Left forelimb (tissue), 1 donor: ENCODE data around the gene CIAO1.
"Not testable (repeated sequence)": the region's sequence is repeated elsewhere in the genome, so short reads cannot be mapped to it uniquely, and the experiment has no call there.

Source experiments
- DNase-seq: peaks from one replicate; pipeline ENCODE4 v3.0.0-alpha.2; 2018; ENCODE audit warnings: low spot score

Gene CIAO1

DNA sequence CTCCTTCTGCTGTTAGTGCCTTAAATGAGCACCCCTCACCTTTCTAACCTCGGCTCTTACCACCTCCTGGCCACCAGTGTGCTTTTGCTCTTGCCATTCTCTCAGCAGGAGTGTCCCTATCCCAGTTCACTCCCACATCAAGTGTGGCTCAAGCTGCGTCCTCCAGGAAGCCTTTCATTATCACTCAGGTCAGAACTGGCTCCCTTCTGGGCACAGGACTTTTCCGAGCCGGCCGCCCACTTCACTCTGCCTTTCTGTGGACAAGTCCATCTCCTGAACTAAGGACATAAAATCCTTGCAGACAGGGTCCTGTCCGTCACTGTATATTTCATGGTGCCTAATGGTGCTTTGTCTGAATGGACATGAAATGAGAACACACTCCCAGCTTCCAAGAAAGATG is 15.8 kb upstream of the CIAO1 start:
- DNase-seq: no peak

DNA sequence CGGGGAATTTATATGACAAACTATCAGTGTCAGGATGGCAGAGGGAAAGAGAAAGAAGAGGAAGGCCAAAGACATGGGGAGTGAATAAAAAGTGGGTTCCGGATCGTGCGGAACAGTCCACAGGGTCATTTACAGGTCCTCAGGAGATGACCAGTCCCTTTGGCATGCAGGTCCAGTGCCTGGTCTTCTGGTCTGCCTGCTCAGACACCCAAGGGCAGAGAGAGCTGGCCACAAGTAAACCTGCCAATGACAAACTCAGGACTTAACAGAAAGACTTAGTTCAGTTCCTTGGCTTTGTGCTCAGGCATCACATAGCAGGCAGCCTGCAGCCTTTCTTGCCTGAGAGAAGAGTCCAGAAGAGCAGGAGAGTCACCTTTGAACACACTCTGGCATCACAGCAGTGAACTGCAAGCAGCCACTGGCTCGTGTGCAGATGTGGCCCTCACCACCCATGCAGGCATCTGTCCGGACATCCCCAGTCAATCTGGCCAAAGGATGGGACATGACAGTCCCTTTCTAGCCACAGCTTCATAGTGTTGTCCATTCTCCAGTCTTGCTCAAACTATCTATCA is 14.2 kb upstream of the CIAO1 start:
- DNase-seq: no peak

DNA sequence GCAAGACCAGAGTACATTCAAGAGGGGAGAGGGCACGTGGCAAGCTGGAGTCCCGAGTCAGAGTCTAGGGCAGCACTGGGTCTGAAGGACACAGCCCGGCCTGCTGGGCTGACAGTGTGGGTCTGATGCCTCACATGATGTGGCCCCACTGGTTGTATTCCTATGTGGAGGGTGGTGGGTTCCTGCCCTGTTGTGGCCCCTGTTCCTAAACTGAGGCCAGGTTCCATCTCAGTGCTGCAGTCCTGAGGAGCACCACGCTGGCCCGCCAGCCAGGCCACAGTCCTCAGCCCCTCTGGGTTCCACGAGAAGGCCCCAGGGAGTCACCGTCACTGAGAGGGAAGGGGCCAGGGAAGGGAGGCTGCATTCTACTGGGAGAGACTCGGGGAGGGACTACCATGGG is 13.5 kb upstream of the CIAO1 start:
- no peak for DNase-seq

DNA sequence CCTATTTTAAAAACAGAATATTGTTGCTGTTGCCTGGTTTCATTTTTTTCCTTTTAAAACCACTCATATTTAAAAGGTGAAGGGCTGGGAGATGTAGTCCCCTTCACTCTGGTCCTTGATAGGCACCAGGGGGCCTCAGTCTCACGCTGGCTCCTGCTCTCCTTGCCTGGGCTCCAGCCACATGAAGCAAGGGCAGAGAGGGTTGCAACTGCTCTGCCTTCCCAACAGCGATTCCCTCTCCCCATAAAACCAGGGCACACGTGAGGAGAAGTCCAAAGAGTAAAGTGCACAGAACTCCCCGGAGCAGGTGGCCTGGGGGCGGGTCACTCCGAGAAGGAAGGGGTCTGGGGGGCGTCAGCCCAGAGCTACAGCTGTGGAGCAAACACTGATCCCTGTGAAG is 13.0 kb upstream of the CIAO1 start:
- DNase-seq: no peak

DNA sequence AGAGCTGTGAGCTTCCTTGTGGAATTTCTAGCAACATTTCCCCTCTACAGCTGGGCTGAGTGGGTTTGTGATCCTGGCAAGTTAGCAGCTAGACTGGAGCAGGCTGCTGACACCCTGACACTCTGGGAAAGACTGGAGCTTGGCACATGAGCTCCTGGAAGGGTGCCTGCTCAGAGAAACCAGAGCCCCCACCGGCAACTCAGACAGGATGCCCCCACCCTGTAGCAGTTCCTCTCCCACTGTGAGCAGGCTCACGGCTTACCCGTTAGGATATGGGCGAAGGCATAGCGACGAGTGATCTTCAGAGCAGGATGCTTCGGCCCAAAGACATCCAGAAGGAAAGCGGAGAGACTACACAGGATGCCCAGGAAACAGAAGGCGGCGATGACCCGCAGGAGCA is 11.5 kb upstream of the CIAO1 start:
- DNase-seq: no peak

DNA sequence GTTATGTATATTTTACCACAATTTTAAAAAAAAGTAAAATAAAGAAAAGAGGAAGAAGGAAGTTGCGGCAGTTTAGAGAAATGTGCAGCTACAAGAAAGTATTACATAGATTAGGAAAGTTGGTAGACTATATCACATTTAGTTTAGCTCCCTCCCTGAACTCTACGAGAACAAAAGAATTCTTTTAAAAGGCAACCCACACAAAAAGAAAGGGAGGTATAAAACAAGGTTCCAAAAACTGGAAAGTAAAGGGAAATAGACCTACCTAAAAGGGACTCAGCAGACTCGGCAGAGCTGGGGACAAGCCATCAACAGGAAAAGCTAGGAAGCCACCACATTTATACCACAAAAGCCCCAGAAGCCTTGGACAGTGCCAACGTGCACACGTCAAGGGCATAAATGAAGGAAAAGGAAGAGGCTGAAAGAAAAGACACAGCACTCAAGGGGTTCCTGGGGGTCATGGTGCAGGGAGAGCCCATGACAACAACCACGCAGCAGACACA is 9.4 kb upstream of the CIAO1 start:
- DNase-seq: no peak

DNA sequence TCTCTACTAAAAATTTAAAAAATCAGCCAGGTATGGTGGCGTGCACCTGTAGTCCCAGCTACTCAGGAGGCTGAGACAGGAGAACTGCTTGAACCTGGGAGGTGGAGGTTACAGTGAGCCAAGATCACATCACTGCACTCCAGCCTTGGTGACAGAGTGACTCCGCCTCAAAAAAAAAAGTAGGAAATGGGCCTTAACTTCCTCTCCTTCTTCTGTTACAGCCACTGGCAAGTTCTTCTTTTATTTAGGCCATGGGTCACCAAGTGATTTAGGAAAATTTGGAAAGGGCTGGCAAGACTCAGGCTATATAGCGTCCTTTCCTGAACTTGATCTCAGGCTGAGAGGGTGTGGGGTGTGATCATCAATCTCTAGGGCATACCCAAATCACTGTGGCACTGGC is 8.3 kb upstream of the CIAO1 start:
- not testable (repeated sequence) for DNase-seq

DNA sequence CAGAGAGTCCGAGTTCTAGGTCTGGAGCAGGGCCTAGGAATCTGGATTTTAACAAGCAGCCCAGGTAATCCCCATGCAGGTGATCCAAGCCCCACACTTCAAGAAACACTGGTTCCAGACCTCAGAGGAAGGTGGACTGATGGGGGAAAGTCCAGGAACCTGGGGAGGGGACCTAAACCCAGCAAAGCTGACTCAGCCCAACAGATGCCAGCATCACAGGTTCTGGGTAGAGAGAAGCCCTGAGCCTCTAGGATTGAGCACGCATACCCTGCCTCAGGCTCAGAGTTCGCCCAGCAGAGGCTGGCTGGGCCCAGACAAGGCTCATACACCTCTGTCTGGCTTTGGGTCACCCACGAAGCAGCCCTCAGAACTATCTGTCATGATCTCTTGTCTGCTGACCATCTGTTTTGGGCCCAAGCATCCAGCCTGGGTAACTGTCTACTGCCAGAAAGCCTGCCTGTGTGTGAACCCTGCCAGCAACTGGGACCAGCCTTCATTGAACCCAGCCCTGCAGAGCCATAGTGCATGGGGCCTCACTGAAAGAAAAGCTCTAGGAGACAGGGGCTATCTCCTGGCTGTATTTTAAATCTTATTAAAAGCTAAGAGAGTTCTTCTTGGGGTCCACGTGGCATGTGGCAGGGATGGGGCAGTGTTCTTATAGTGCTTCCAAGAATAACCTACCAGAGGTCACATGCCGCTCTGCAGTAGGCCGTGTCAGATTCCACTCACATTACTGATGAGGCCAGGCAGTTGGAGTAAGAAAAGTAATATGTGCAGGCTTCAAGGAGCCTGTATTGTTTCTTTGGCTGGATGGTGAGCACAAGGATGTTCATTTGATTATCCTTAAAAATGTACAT is 7.6 kb upstream of the CIAO1 start:
- DNase-seq: no peak

DNA sequence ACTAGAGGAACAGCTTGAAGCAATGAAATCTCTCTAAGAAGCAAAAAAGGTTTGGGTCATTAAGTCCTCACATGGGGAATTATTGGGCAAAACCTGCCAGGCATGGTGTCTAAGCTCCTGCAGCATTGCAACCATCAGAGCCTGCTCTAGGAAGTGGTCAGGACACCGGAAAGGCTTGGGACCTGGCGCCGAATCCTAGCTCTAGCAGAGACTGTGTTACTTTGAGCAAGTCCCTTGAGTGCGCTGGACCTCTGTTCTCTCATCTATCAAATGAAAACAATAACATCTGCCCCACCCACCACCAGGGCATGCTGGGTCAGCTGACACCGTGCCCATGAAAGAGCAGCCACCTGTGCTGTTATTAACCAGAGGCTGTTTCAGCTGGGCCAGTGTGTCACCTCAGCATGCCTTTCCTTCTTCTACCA is 6.5 kb upstream of the CIAO1 start:
- no peak for DNase-seq

DNA sequence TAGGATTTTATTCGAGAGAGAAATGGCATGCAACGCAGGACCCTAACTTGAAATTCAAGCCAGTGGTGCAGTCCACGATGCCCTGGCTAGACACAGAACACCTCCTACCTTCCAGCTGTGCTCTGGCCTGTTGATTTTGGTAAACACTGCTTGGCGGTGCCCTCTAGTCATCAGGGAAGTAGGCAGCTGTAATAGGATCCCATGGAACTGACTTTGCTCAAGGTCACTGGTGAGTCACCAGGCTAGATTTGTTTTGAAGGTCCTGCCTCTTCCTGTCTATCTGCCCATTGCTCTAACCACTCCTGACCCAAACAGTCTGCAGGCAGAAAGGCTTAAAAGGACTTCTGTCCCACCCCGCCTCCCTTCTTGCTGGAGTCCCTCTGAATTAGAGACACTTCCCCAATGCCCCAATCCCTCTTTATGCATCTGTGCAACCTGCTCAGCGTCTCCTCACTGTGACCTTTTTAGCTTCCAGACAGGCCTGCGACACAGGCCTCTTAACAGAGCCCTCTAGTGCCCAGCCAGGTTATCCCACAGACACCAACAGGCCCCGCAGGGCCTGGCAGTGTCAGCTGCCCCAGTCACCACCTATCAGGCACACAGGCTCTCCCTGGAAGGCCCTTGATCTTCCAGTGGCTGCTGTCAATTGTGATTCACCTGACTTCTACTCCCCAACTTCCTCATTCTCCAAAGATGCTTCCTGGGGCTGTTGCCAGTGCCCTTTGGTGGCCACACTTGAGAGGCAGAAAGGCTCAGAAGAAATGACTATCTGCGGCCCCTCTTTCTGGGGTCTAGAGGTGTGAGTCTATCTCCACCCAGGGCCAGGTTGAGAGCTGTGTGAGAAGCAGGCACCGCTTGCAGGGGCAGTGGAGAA is 5.4 kb upstream of the CIAO1 start:
- no peak for DNase-seq

DNA sequence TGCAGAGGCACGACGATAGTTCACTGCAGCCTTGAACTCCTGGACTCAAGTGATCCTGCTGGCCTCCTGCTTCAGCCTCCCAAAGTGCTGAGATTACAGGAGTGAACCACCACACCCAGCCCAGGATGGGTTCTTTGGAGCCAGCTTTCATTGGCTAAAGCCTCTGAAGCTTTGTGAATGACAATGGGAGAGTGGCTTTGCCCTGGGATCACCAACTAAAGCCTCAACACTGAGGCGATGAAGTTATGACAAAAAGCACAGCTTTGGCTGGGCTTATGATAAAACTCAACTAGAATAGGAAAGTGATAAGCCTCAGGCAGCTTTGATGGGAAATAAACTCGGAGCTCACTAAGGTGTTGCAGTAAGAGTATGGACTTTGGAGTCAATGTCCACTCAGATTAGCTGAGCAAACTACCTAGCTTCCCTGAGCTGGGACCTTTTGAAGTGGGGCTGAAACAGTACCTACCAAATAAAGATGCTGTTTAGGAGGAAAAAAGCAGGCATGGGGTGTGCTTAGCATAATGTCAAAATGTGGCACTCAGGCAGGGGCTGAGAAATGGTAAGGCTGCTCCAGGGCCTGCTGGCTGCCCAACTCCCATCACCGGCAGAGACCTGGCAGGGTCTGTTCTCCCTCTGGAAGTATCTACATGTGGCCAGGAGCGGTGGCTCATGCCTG is 4.6 kb upstream of the CIAO1 start:
- no peak for DNase-seq

DNA sequence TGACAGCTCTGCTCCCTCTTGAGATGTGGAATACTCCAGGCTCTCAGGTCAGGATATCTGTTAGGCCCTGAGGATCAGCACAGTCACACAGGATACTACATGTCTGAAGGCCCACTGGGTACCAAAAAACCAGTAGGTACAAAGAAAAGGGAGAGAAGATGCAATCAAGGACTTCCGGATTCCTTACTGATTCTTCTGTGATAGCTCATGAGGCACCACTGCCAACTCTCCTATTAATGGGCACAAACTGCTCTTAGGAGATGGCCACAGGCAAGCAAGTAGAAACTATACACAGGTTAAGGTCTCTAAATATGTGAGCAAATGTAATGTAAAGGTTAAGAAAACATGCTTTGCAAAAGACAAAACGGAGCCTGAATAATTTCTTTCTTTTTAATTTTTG is 3.7 kb upstream of the CIAO1 start:
- no peak for DNase-seq

DNA sequence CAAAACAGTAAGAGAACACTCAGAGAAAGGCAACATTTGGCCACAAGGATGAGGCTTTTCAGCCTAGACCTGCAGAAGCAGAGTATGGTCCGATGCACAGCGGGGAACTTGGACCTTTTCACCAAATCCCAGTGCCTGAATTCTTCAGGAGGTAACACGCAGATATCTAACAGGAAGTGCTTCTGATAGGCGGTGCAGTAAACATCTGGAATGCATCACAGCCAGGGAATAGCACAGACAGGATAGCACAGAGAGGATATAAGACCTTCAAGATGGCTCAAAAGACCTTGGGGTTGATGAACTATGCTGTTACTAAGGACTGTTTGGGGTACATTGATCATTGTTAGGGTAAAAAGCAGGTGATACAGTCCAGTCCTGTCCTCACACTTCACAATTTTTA is 1.9 kb upstream of the CIAO1 start:
- no peak for DNase-seq

DNA sequence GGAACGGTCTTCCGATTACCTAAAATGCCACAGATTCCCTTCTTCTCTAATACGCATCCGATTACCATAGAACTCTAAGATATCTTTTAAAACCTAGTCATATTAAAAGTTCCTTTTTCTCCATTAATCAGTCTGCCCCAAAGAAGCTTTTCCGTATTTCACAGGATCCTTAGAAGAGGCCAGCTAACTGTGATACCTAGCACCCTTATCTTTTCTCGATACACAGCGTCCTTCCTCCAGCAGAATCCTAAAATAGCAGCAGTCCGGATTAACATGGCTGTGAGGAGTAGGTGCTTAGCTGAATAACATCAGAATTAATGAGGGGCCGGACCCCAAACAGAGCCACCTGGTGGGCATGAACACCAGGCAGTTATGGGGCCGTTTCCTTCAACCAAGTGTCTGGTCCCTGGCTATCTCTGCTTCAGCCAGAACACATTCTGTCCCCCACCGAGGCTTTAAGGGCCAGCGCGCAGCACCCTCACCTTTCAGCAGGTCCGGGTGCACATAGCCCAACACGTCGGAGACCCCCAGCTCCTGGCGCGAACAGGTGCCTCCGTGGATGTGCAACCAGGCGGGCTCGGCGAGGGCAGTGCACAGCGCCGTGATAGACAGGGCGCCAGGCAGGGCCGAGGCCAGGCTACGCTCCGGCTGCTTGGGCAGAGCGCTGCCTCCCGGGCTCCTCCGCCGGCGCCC is 1.2 kb upstream of the CIAO1 start:
- DNase-seq: no peak

DNA sequence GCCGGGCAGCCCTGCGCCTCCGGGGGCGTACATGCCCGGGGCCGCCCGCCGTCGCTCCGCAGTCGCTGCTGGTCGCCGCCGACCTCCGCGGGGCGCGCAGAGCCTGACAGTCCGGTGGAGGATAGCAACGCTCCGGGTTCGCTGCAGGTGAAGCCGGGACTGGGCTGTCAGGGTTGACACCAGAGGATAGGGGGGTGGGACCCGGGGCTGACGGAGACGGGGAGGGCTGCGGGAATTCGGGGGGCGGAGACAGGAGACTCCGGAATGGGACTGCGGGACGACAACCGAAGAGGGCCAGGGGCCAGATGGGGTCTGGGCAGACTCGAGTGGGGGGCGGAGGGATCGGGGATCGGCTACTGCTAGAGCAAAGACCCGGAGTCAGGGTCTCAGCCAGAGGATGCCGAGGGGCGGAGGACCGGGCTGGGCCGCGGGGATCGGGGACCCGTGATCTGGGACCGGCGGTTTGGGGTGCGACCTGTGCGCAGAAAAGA is 631 bp upstream of the CIAO1 start:
- no peak for DNase-seq

DNA sequence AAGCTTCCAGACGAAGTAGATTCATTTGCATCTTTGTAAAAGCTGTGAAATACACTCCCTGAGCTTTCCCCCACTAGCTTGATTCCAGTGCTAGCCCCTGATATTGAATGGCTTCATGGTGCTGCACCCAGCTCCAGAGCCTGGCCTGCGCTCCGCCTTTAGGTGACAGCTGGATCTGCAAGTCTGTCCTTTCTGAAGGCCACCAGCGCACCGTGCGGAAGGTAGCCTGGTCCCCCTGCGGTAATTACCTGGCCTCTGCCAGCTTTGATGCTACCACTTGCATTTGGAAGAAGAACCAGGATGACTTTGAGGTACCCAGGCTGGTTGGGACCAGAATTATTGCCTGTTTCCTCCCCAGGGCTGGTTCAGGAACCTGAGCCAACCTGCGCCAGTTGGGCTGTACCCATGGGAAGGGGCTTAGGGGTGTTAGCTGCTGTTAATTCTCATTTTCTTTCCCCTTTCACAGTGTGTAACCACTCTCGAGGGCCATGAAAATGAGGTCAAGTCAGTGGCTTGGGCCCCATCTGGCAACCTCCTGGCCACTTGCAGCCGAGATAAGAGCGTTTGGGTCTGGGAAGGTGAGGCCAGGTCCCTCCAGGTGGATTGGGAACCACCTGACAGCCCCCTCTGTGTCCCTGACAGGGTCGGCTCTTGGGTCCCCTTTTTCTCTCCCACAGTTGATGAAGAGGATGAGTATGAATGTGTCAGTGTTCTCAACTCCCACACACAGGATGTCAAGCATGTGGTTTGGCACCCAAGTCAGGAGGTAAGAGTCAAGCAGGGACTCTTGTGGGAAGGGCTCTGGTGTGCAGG is 1.3 kb downstream of the CIAO1 start:
- DNase-seq: no peak

DNA sequence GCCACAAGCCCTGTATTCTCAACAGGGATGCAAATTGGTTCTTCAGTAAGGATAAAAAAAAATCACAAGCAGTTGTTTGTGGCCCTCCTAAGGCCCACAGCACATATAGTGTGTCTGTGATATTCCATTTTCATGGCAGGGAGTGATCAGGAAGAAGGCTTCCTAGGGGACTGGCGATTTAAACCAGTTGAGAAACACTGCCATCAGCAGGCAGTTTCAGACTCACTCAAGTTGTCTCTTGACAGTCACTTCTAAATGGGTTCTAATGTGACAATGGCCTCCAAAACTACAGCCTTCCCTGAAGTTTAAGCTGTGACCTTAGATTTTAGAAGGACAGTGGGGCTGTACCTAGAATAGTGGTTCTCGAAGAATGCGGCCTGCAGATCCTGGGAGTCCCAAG is 6.0 kb downstream of the CIAO1 start:
- no peak for DNase-seq

DNA sequence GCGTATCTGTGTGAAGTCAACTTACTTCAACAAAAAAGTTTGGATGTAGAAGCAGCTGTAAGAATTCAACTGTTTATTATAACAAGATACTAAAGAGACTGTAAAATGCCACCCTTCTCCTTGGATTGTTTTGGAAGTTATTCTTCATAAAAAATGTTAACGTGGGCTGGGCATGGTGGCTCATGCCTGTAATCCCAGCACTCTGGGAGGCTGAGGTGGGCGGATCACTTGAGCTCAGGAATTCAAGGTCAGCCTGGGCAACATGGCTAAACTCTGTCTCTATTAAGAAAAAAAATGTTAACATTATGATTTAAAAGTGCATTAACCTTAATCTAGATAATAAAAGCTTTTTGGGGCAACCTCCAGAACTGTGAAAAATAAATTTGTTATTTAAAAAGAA is 7.7 kb downstream of the CIAO1 start:
- no peak for DNase-seq

DNA sequence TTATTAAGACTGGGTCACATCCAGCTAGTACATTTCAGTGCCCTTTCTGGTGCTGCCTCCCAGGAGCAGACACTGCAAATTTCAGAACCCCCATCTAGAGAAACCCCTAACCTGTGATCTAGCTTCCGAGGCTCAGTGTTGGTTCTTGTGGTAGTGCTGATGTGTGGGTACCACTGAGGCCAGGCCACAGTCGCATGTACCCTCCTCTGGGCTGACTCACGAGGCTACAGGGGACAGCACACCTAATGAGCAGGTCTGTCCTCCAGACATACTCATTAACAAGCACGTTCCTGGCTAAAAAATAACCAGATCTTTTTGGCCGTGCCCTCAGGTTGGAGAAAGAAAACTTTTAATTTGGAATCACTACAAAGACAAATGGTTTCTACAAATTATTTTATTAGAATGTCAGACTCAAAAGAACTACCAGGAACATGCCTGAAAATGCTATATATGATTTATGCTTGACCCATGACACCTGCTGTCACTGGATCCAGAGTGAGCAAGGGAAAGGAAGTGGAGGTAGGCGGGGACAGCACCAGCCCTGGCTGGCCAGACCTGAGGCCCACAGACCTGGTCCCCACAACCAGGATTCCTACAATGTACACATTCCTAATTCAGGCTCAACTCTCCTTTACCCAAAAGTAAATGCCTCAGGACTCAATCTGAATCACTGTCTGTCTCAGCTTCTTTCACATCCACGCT is 8.5 kb downstream of the CIAO1 start:
- no peak for DNase-seq
